ENCODE results near the gene OPHN1. TPM values are rescaled to one million over a fixed set of nuclear protein-coding genes. Genes with fewer than 3 reads are reported as not detected.

The OPHN1 gene
- total and polyA plus RNA-seq, 2 of the 13 experiments (the other 11 are each of a cell fraction or from before 2014, with no cell fraction given) = 1.6 to 1.7 TPM

- Histone ChIP-seq H2AFZ (ENCODE audit: low read length) (no peak overlapping the region), H3K36me3 (replicated peaks in 1 of 2; ENCODE audit: control insufficient read depth in 1 of 2, insufficient read depth in 2 of 2, low read length in 2 of 2) (no peaks in the 10 kb centered on the region), H3K27me3 (ENCODE audit: control insufficient read depth in 1 of 2, insufficient read depth in 2 of 2, low read length in 2 of 2) (no peaks in the 10 kb centered on the region), H3K9ac (ENCODE audit: insufficient read depth, low read depth, low read length) (no peak overlapping the region), H3K79me2 (ENCODE audit: insufficient read depth, low read length) (no peaks in the 10 kb centered on the region), H3K27ac (ENCODE audit: extremely low read length, insufficient read depth, low read length) (no peak overlapping the region), H3K4me1 (ENCODE audit: insufficient read depth, low read length) (no peaks in the 10 kb centered on the region), H3K4me2 (ENCODE audit: low read depth, low read length) (no peak overlapping the region), H3K9me3 (ENCODE audit: low read length) (no peaks in the 10 kb centered on the region), H3K4me3 (replicated peaks in 1 of 3; ENCODE audit: insufficient read depth in 1 of 3, low read depth in 2 of 3, low read length in 3 of 3) (no peak overlapping the region), H4K20me1 (ENCODE audit: insufficient read depth, low read length) (no peaks in the 10 kb centered on the region)
- WGBS (ENCODE audit: low lambda C conversion rate) = 88% methylated on average over 5 of the region's 6 CpGs
- TF ChIP-seq CREM (IDR thresholded peaks at IDR 0.05) (no peak), CREM (CRISPR knock-in tag; IDR thresholded peaks at IDR 0.05) (no peak), ZNF644 (CRISPR knock-in tag; IDR thresholded peaks at IDR 0.05; ENCODE audit: low read depth) (no peak), ZNF674 (CRISPR knock-in tag; IDR thresholded peaks at IDR 0.05; ENCODE audit: low read depth) (no peak), NFYB (CRISPR knock-in tag; IDR thresholded peaks at IDR 0.05) (no peak), RORA (CRISPR knock-in tag; IDR thresholded peaks at IDR 0.05) (no peak), SAFB2 (CRISPR knock-in tag; IDR thresholded peaks at IDR 0.05; ENCODE audit: borderline replicate concordance, low read depth) (no peak), STAG1 (CRISPR knock-in tag; IDR thresholded peaks at IDR 0.05) (no peak), ZNF430 (CRISPR knock-in tag; IDR thresholded peaks at IDR 0.05) (no peak), GZF1 (CRISPR knock-in tag; IDR thresholded peaks at IDR 0.05) (no peak), KLF11 (CRISPR knock-in tag; IDR thresholded peaks at IDR 0.05) (no peak), ARNT2 (CRISPR knock-in tag; IDR thresholded peaks at IDR 0.05; ENCODE audit: low read depth) (no peak), SP2 (CRISPR knock-in tag; IDR thresholded peaks at IDR 0.05) (no peak), ZNF24 (IDR thresholded peaks at IDR 0.05) (no peak), DBP (CRISPR knock-in tag; IDR thresholded peaks at IDR 0.05; ENCODE audit: not compliant biosample characterization) (no peak), CTCF (CRISPR knock-in tag; IDR thresholded peaks at IDR 0.05) (no peak)
- ChIA-PET POLR2A (no interaction called here), CTCF (ENCODE audit: low intra/inter-chr PET ratio, low total read pairs) (no interaction called here)
- intact Hi-C loops (cut with micrococcal nuclease; ENCODE audit: unreplicated experiment) = no loop called here
- ATAC-seq = no peak
- FAIRE-seq = no peak
- no peak for DNase-seq (ENCODE audit: low spot score)
- in situ Hi-C loops (cut with HindIII; ENCODE audit: extremely low pct_ligation_motif_present, low pct_unique_long_range_greater_than_20kb) = no loop called here
- no TSS peak for BruUV-seq (replicated peaks)
These were observed 199.0 kb downstream of the OPHN1 start for GRCh38 chrX:68234171-68234910.

Measured in HepG2 (cell line).